Ovary (tissue), 3 donors: Measurements from ENCODE around the gene PFKP.

Experiments used
- CTCF ChIP-seq, 3 donors: fragments of 450-650 bp in 2 of 3; fragments of 200-600 bp in 1 of 3; IDR thresholded peaks; one replicate each; pipeline versions ENCODE4 v1.5.1 to v1.8.0; 2016 to 2022; ENCODE audit warnings: antibody characterized with exemption in 3 of 3, mild to moderate bottlenecking in 1 of 3
- EP300 ChIP-seq: sonication (generic); formaldehyde crosslinking; IDR thresholded peaks from one replicate; pipeline ENCODE4 v1.6.1; 2017; ENCODE audit warnings: antibody characterized with exemption
- POLR2A ChIP-seq: fragments of 450-650 bp; IDR thresholded peaks from one replicate; pipeline ENCODE4 v1.6.1; 2017; ENCODE audit warnings: antibody characterized with exemption, mild to moderate bottlenecking, moderate library complexity
- donor health status: DM: no; HTN: no; CAD: no.

- TF ChIP-seq CTCF (IDR thresholded peaks at IDR 0.05) (no peak), POLR2A (no peak), EP300 (no peak)
These were observed 33.7 kb downstream of the PFKP start for GRCh38 chr10:3100856-3101640.
